ENCODE results near the gene ARID3A.

The ARID3A gene

GRCh38 chr19:950352-951066 is 24.7 kb downstream of the ARID3A start:
- TF ChIP-seq POLR2A (IDR thresholded peaks at IDR 0.05; ENCODE audit: low read depth, low read length): no peak
- TF ChIP-seq TAF1 (IDR thresholded peaks at IDR 0.05; ENCODE audit: low read depth, low read length): no peak
- TF ChIP-seq PAX5 (IDR thresholded peaks at IDR 0.05; ENCODE audit: insufficient read depth, low read length, severe bottlenecking): no peak
- no peak for TF ChIP-seq POU2F2 (IDR thresholded peaks at IDR 0.05; ENCODE audit: low read depth, low read length)
- no peak for TF ChIP-seq POLR2AphosphoS5 (IDR thresholded peaks at IDR 0.05; ENCODE audit: low read depth, low read length)
- TF ChIP-seq SPI1 (IDR thresholded peaks at IDR 0.05; ENCODE audit: low read depth, low read length): no peak
- FAIRE-seq: peak; percentile 77
- DNase-seq (ENCODE audit: insufficient read length, low spot score): no peak

GRCh38 chr19:952049-952679 is 26.3 kb downstream of the ARID3A start:
- peak; percentile 48 for FAIRE-seq
- TF ChIP-seq POU2F2 (IDR thresholded peaks at IDR 0.05; ENCODE audit: low read depth, low read length): no peak
- 0 out of 2 replicates have a peak, but pooled peaks have one; percentile 23 for TF ChIP-seq POLR2A (IDR thresholded peaks at IDR 0.05; ENCODE audit: low read depth, low read length)
- DNase-seq (ENCODE audit: insufficient read length, low spot score): no peak

- no peak for TF ChIP-seq TAF1 (IDR thresholded peaks at IDR 0.05; ENCODE audit: low read depth, low read length)
- TF ChIP-seq POLR2A (IDR thresholded peaks at IDR 0.05; ENCODE audit: low read depth, low read length): no peak
- no peak for TF ChIP-seq PAX5 (IDR thresholded peaks at IDR 0.05; ENCODE audit: insufficient read depth, low read length, severe bottlenecking)
- no peak for TF ChIP-seq POU2F2 (IDR thresholded peaks at IDR 0.05; ENCODE audit: low read depth, low read length)
- no peak for TF ChIP-seq POLR2AphosphoS5 (IDR thresholded peaks at IDR 0.05; ENCODE audit: low read depth, low read length)
- TF ChIP-seq SPI1 (IDR thresholded peaks at IDR 0.05; ENCODE audit: low read depth, low read length): no peak
- FAIRE-seq: peak; percentile 74
- DNase-seq (ENCODE audit: insufficient read length, low spot score): no peak
Observed at GRCh38 chr19:952680-953444, 27.0 kb downstream of the ARID3A start.

GRCh38 chr19:953445-954271 is 27.8 kb downstream of the ARID3A start:
- no peak for TF ChIP-seq SPI1 (IDR thresholded peaks at IDR 0.05; ENCODE audit: low read depth, low read length)
- no peak for TF ChIP-seq PAX5 (IDR thresholded peaks at IDR 0.05; ENCODE audit: insufficient read depth, low read length, severe bottlenecking)
- TF ChIP-seq TAF1 (IDR thresholded peaks at IDR 0.05; ENCODE audit: low read depth, low read length): no peak
- DNase-seq (ENCODE audit: insufficient read length, low spot score) (no peak), FAIRE-seq (no peak)

- TF ChIP-seq SPI1 (IDR thresholded peaks at IDR 0.05; ENCODE audit: low read depth, low read length): no peak
- TF ChIP-seq TAF1 (IDR thresholded peaks at IDR 0.05; ENCODE audit: low read depth, low read length): no peak
- no peak for TF ChIP-seq POLR2A (IDR thresholded peaks at IDR 0.05; ENCODE audit: low read depth, low read length)
- TF ChIP-seq POU2F2 (IDR thresholded peaks at IDR 0.05; ENCODE audit: low read depth, low read length): no peak
- TF ChIP-seq PAX5 (IDR thresholded peaks at IDR 0.05; ENCODE audit: insufficient read depth, low read length, severe bottlenecking): no peak
- no peak for TF ChIP-seq POLR2AphosphoS5 (IDR thresholded peaks at IDR 0.05; ENCODE audit: low read depth, low read length)
- FAIRE-seq: no peak
- no peak for DNase-seq (ENCODE audit: insufficient read length, low spot score)
Observed at GRCh38 chr19:954272-954671, 28.4 kb downstream of the ARID3A start.

- FAIRE-seq (peak; percentile 77), DNase-seq (ENCODE audit: insufficient read length, low spot score) (no peak)
- TF ChIP-seq POLR2AphosphoS5 (IDR thresholded peaks at IDR 0.05; ENCODE audit: low read depth, low read length) (no peak), TAF1 (IDR thresholded peaks at IDR 0.05; ENCODE audit: low read depth, low read length) (no peak), POU2F2 (IDR thresholded peaks at IDR 0.05; ENCODE audit: low read depth, low read length) (no peak), PAX5 (IDR thresholded peaks at IDR 0.05; ENCODE audit: insufficient read depth, low read length, severe bottlenecking) (no peak), POLR2A (IDR thresholded peaks at IDR 0.05; ENCODE audit: low read depth, low read length) (no peak), SPI1 (IDR thresholded peaks at IDR 0.05; ENCODE audit: low read depth, low read length) (no peak)
Observed at GRCh38 chr19:954672-955494, 29.0 kb downstream of the ARID3A start.

- FAIRE-seq: no peak
Observed at GRCh38 chr19:955803-956765, 30.2 kb downstream of the ARID3A start.

More at GRCh38 chr19:955803-956765, 30.2 kb downstream of the ARID3A start:
- no peak for DNase-seq (ENCODE audit: insufficient read length, low spot score)
- TF ChIP-seq POLR2AphosphoS5 (IDR thresholded peaks at IDR 0.05; ENCODE audit: low read depth, low read length): no peak
- no peak for TF ChIP-seq POLR2A (IDR thresholded peaks at IDR 0.05; ENCODE audit: low read depth, low read length)
- TF ChIP-seq TAF1 (IDR thresholded peaks at IDR 0.05; ENCODE audit: low read depth, low read length): no peak
- no peak for TF ChIP-seq POU2F2 (IDR thresholded peaks at IDR 0.05; ENCODE audit: low read depth, low read length)
- TF ChIP-seq SPI1 (IDR thresholded peaks at IDR 0.05; ENCODE audit: low read depth, low read length): no peak
- no peak for TF ChIP-seq PAX5 (IDR thresholded peaks at IDR 0.05; ENCODE audit: insufficient read depth, low read length, severe bottlenecking)
